Esophagus muscularis mucosa (tissue), 4 donors: Measurements from ENCODE around the gene DENND1B.

Experiments
- CTCF ChIP-seq, 3 experiments: fragments of 200-600 bp in 2 of 3; fragments of 450-650 bp in 1 of 3; sonication (generic) in 2 of 3; IDR thresholded peaks; one replicate each; pipeline ENCODE4 v1.5.1; 2017 to 2019; ENCODE audit warnings: antibody characterized with exemption in 3 of 3, mild to moderate bottlenecking in 2 of 3, moderate library complexity in 1 of 3
- EP300 ChIP-seq: sonication (generic); formaldehyde crosslinking; IDR thresholded peaks from one replicate; pipeline ENCODE4 v1.6.1; 2017; ENCODE audit warnings: antibody characterized with exemption
- POLR2A ChIP-seq: fragments of 450-650 bp; IDR thresholded peaks from one replicate; pipeline ENCODE4 v1.6.1; 2017; ENCODE audit warnings: antibody characterized with exemption, moderate library complexity, mild to moderate bottlenecking, low read depth
- POLR2AphosphoS5 ChIP-seq, 2 donors: sonication (generic); formaldehyde crosslinking; IDR thresholded peaks; one replicate each; pipeline ENCODE4 v1.6.1; 2017; ENCODE audit warnings: antibody characterized with exemption in 2 of 2

- TF ChIP-seq CTCF (IDR thresholded peaks at IDR 0.05) (no peak), EP300 (no peak), POLR2AphosphoS5 (IDR thresholded peaks at IDR 0.05) (no peak), POLR2A (no peak)
Observed at GRCh38 chr1:197771904-197772556, 3.2 kb downstream of the DENND1B start.
